GM12878 (cell line): ENCODE results near the gene KRTAP5-3. TPM values are rescaled to one million over a fixed set of nuclear protein-coding genes. Genes with fewer than 3 reads are reported as not detected.

ENCODE experiments used
- ATAC-seq: fragments of 200-7000 bp; cut with Tn5 transposase; 3 replicates; pipeline ENCODE4 v1.9.1; 2020; ENCODE audit warnings: mild to moderate bottlenecking, moderate library complexity
- BruUV-seq: library from RNA; stranded (reverse); fragments of 400-500 nt; replicated peaks from 2 replicates; lab custom pipeline; 2021; lab: Mats Ljungman, UMichigan
- CTCF ChIA-PET: fragments of 300-600 bp; sonication (Branson Sonifier 250); formaldehyde crosslinking; extraction: SDS; loops from one replicate; lab custom pipeline; 2021; ENCODE audit warnings: inconsistent platforms; lab: Yijun Ruan, JAX
- POLR2A ChIA-PET: fragments of 350-600 bp; formaldehyde crosslinking; extraction: SDS; loops from one replicate; lab custom pipeline; 2021; ENCODE audit warnings: inconsistent platforms; lab: Charles Lee
- RAD21 ChIA-PET: fragments of 300-600 bp; sonication (Branson Sonifier 250); formaldehyde crosslinking; loops from one replicate; lab custom pipeline; 2023; ENCODE audit warnings: antibody characterized with exemption; ENCODE audit not compliant: unreplicated experiment; lab: Charles Lee
- SMC1A ChIA-PET: fragments of 300-600 bp; sonication (Branson Sonifier 250); formaldehyde crosslinking; loops from one replicate; lab custom pipeline; 2023; ENCODE audit not compliant: unreplicated experiment, uncharacterized antibody; lab: Charles Lee
- DNase-seq: peaks from one replicate; pipeline ENCODE4 v3.0.0-alpha.2; 2011; ENCODE audit warnings: low read depth, low spot score
- FAIRE-seq: peaks from 3 replicates; lab custom pipeline; 2011; peaks lifted over from hg19 to GRCh38; lab: Jason Lieb, UNC
- H2AFZ ChIP-seq: 2 replicates; pipeline ENCODE4 v1.6.0; 2011; ENCODE audit warnings: low read depth, low read length, control low read depth; ENCODE audit not compliant: control insufficient read depth
- H3K27ac ChIP-seq: 2 replicates; pipeline ENCODE4 v1.5.1; 2011; ENCODE audit warnings: control low read depth; ENCODE audit not compliant: control insufficient read depth, insufficient read depth
- H3K27me3 ChIP-seq, 2 experiments: replicated peaks in 1 of 2; 2 replicates each; pipeline versions ENCODE4 v1.6.0 to v1.6.1; 2011; ENCODE audit warnings: low read length in 1 of 2; ENCODE audit not compliant: control insufficient read depth in 2 of 2, insufficient read depth in 2 of 2
- H3K36me3 ChIP-seq, 2 experiments: 2 replicates each; pipeline ENCODE4 v1.5.1; 2011; ENCODE audit warnings: low read length in 1 of 2; ENCODE audit not compliant: control insufficient read depth in 2 of 2, insufficient read depth in 2 of 2
- H3K4me1 ChIP-seq: 2 replicates; pipeline ENCODE4 v1.6.1; 2011; ENCODE audit warnings: mild to moderate bottlenecking, low read length, moderate library complexity, mixed read lengths; ENCODE audit not compliant: control insufficient read depth, insufficient read depth
- H3K4me2 ChIP-seq: 2 replicates; pipeline ENCODE4 v1.6.0; 2011; ENCODE audit warnings: control low read depth; ENCODE audit not compliant: control insufficient read depth, insufficient read depth
- H3K4me3 ChIP-seq: fragments of 200-600 bp; sonication (generic); 2 replicates; pipeline ENCODE4 v1.5.1; 2016
- H3K79me2 ChIP-seq: 2 replicates; pipeline ENCODE4 v1.6.0; 2011; ENCODE audit warnings: low read length; ENCODE audit not compliant: control insufficient read depth, insufficient read depth
- H3K9ac ChIP-seq: 2 replicates; pipeline ENCODE4 v1.8.0; 2011; ENCODE audit warnings: low read length, control low read depth, mixed read lengths; ENCODE audit not compliant: control insufficient read depth, insufficient read depth
- H3K9me3 ChIP-seq: replicated peaks from 3 replicates; pipeline ENCODE4 v1.5.1; 2011; ENCODE audit warnings: mild to moderate bottlenecking, low read length; ENCODE audit not compliant: control insufficient read depth, insufficient read depth
- H4K20me1 ChIP-seq: 2 replicates; pipeline ENCODE4 v1.6.0; 2011; ENCODE audit not compliant: control insufficient read depth, insufficient read depth
- ATF7 ChIP-seq: fragments of 450-650 bp; IDR thresholded peaks from 2 replicates; pipeline ENCODE4 v1.6.1; 2016; ENCODE audit warnings: low read depth, mild to moderate bottlenecking
- BACH1 ChIP-seq: fragments of 450-650 bp; IDR thresholded peaks from 2 replicates; pipeline ENCODE4 v1.6.1; 2017; ENCODE audit warnings: mild to moderate bottlenecking, borderline replicate concordance
- CHD4 ChIP-seq: fragments of 200-600 bp; sonication (generic); IDR thresholded peaks from 2 replicates; pipeline ENCODE4 v1.6.1; 2016; ENCODE audit warnings: mild to moderate bottlenecking
- EP300 ChIP-seq, 2 experiments: fragments of 150-350 bp in 1 of 2; IDR thresholded peaks; 2 replicates each; pipeline ENCODE4 v1.6.1; 2011 to 2012; ENCODE audit warnings: low read depth in 2 of 2, low read length in 2 of 2, borderline replicate concordance in 1 of 2, improper control_type of control experiment in 1 of 2, inconsistent platforms in 1 of 2; ENCODE audit not compliant: control insufficient read depth in 1 of 2
- FOXK2 ChIP-seq: fragments of 450-650 bp; IDR thresholded peaks from 2 replicates; pipeline ENCODE4 v1.6.1; 2017; ENCODE audit warnings: mild to moderate bottlenecking, moderate library complexity
- HDAC2 ChIP-seq: fragments of 200-600 bp; sonication (generic); IDR thresholded peaks from 2 replicates; pipeline ENCODE4 v1.6.1; 2017
- IKZF1 ChIP-seq: fragments of 450-650 bp; conservative IDR thresholded peaks from 2 replicates; pipeline ENCODE4 v1.6.1; 2017; ENCODE audit warnings: antibody characterized with exemption, mild to moderate bottlenecking
- KAT2A ChIP-seq: conservative IDR thresholded peaks from 2 replicates; pipeline ENCODE4 v1.6.1; 2011; ENCODE audit warnings: low read depth, low read length; ENCODE audit not compliant: control insufficient read depth
- MEF2B ChIP-seq: fragments of 450-650 bp; IDR thresholded peaks from 2 replicates; pipeline ENCODE4 v1.6.1; 2018; ENCODE audit warnings: mild to moderate bottlenecking, moderate library complexity; ENCODE audit not compliant: partially characterized antibody, poor library complexity, severe bottlenecking
- RFX5 ChIP-seq: IDR thresholded peaks from 2 replicates; pipeline ENCODE4 v1.6.1; 2011; ENCODE audit warnings: low read depth, low read length, improper control_type of control experiment
- SPI1 ChIP-seq: IDR thresholded peaks from 2 replicates; pipeline ENCODE4 v1.6.1; 2011; ENCODE audit warnings: low read depth, mild to moderate bottlenecking, low read length, moderate library complexity, borderline replicate concordance; ENCODE audit not compliant: insufficient read depth
- YY1 ChIP-seq: IDR thresholded peaks from 2 replicates; pipeline ENCODE4 v1.6.1; 2011; ENCODE audit warnings: low read depth, mild to moderate bottlenecking, low read length
- WGBS: methylation state at CpG from one replicate; pipeline ENCODE4 v1.1.6; 2016; ENCODE audit warnings: low lambda C conversion rate; ENCODE audit not compliant: insufficient replicate concordance, insufficient coverage; ENCODE audit errors: missing lambda C conversion rate; 5-methylcytosine and 5-hydroxymethylcytosine counted together
- in situ Hi-C: fragments of 300-500 bp; cut with MboI; formaldehyde crosslinking; loops from 9 replicates; pipeline ENCODE4 v1.14.3; 2018; ENCODE audit warnings: mixed read lengths
- intact Hi-C: fragments of 100-400 bp; cut with micrococcal nuclease; formaldehyde crosslinking; loops from one replicate; pipeline ENCODE4 v1.14.2; 2022; ENCODE audit not compliant: unreplicated experiment
- polyA plus RNA-seq, 11 experiments: library from polyadenylated mRNA; depleted of rRNA in 4 of 11; unstranded in 6 of 11; stranded (reverse) in 5 of 11; fragments of >200 nt; fragmentation: Nextera tagmentation in 4 of 11; fragmentation: Illumina TruSeq in 1 of 11; extraction: Ambion mirVana in 4 of 11; extraction: Trizol in 1 of 11; gene quantifications; 1 replicate in 1 of 11; 2 replicates in 10 of 11; pipeline versions ENCODE4 v1.2.1 to v1.2.3, GENCODE V29; 2011 to 2016; ENCODE audit warnings: inconsistent platforms in 2 of 11, missing spikeins in 2 of 11, low read depth in 1 of 11
- total RNA-seq, 4 experiments: library from RNA; depleted of rRNA in 3 of 4; stranded (reverse); fragments of >200 nt in 3 of 4; fragmentation: Illumina TruSeq in 1 of 4; extraction: Trizol in 1 of 4; gene quantifications; 2 replicates each; pipeline versions ENCODE4 v1.2.1 to v1.2.3, GENCODE V29; 2013 to 2021
- TF ChIP-seq, protein P1 (sequence below): IDR thresholded peaks from 2 replicates; pipeline ENCODE4 v1.6.1; 2012; ENCODE audit warnings: improper control_type of control experiment, low read depth, low read length; ENCODE audit not compliant: insufficient replicate concordance
- TF ChIP-seq, protein P2 (sequence below): IDR thresholded peaks from 2 replicates; pipeline ENCODE4 v1.6.1; 2011; ENCODE audit warnings: low read depth, mild to moderate bottlenecking, low read length, moderate library complexity, borderline replicate concordance; ENCODE audit errors: extremely low read depth
- TF ChIP-seq, protein P3 (sequence below): fragments of 450-650 bp; IDR thresholded peaks from 2 replicates; pipeline ENCODE4 v1.6.1; 2016; ENCODE audit warnings: mild to moderate bottlenecking
- TF ChIP-seq, protein P4 (sequence below): fragments of 450-650 bp; IDR thresholded peaks from 2 replicates; pipeline ENCODE4 v1.6.1; 2017; ENCODE audit warnings: borderline replicate concordance

KRTAP5-3 gene
- total and polyA plus RNA-seq, 10 of the 15 experiments (the other 5 are each of a cell fraction or from before 2014, with no cell fraction given), result not detected

DNA sequence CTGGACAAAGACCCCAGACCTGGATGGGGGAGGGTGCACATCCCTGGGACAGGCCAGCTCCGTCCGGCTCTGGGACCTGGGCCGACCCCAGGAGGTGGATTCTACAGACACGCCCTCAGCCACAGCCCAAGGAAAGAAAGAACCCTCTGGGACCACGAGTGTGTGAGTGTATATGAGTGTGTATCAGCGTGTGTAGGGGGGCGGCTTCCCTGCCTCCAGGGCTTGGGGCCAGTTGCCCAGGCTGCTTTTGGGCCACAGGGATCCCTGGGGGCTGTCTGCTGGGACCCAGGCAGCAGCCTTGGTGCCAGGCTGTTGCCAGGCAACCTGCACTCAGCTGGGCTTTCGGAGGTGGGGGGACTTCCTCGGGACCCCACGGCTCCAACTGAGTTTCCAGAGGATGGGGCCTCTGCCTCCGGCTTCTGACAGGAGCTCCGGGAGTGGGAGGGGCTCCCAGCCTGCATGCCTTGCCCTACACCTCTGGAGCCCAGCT lies 45.1 kb downstream of the KRTAP5-3 start:
- 20% methylated on average over 12 of the region's 12 CpGs for WGBS
- Histone ChIP-seq H3K79me2 (no peaks in the 10 kb centered on the region), H3K9ac (no peak overlapping the region), H3K4me2 (no peak overlapping the region), H3K27me3 (peaks cover 0 to 1% of the 10 kb centered on the region in 2 experiments; a peak in 2 of 4 replicates), H4K20me1 (no peaks in the 10 kb centered on the region), H2AFZ (no peak overlapping the region), H3K4me1 (no peaks in the 10 kb centered on the region), H3K27ac (no peak overlapping the region), H3K4me3 (no peak overlapping the region), H3K36me3 (no peaks in the 10 kb centered on the region)
- in situ Hi-C loops (no loop called here), intact Hi-C loops (no loop called here)
- RAD21 ChIA-PET, result no interaction called here
- CTCF ChIA-PET, result no interaction called here
- no peak for DNase-seq
- FAIRE-seq, result no peak
- no TSS peak for BruUV-seq
- no peak for ATAC-seq
- SMC1A ChIA-PET, result no interaction called here
- POLR2A ChIA-PET, result no interaction called here
- no peak for TF ChIP-seq RFX5
- no peak for TF ChIP-seq HDAC2
- TF ChIP-seq MEF2B, result no peak
- no peak for TF ChIP-seq CHD4
- no peak for TF ChIP-seq EP300 (IDR thresholded peaks at IDR 0.05; ENCODE audit: borderline replicate concordance in 1 of 2, control insufficient read depth in 1 of 2, low read depth in 2 of 2, low read length in 2 of 2)
- TF ChIP-seq, protein P1, sequence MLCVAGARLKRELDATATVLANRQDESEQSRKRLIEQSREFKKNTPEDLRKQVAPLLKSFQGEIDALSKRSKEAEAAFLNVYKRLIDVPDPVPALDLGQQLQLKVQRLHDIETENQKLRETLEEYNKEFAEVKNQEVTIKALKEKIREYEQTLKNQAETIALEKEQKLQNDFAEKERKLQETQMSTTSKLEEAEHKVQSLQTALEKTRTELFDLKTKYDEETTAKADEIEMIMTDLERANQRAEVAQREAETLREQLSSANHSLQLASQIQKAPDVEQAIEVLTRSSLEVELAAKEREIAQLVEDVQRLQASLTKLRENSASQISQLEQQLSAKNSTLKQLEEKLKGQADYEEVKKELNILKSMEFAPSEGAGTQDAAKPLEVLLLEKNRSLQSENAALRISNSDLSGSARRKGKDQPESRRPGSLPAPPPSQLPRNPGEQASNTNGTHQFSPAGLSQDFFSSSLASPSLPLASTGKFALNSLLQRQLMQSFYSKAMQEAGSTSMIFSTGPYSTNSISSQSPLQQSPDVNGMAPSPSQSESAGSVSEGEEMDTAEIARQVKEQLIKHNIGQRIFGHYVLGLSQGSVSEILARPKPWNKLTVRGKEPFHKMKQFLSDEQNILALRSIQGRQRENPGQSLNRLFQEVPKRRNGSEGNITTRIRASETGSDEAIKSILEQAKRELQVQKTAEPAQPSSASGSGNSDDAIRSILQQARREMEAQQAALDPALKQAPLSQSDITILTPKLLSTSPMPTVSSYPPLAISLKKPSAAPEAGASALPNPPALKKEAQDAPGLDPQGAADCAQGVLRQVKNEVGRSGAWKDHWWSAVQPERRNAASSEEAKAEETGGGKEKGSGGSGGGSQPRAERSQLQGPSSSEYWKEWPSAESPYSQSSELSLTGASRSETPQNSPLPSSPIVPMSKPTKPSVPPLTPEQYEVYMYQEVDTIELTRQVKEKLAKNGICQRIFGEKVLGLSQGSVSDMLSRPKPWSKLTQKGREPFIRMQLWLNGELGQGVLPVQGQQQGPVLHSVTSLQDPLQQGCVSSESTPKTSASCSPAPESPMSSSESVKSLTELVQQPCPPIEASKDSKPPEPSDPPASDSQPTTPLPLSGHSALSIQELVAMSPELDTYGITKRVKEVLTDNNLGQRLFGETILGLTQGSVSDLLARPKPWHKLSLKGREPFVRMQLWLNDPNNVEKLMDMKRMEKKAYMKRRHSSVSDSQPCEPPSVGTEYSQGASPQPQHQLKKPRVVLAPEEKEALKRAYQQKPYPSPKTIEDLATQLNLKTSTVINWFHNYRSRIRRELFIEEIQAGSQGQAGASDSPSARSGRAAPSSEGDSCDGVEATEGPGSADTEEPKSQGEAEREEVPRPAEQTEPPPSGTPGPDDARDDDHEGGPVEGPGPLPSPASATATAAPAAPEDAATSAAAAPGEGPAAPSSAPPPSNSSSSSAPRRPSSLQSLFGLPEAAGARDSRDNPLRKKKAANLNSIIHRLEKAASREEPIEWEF, result no peak
- TF ChIP-seq BACH1, result no peak
- TF ChIP-seq, protein P2, sequence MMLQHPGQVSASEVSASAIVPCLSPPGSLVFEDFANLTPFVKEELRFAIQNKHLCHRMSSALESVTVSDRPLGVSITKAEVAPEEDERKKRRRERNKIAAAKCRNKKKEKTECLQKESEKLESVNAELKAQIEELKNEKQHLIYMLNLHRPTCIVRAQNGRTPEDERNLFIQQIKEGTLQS, result no peak
- TF ChIP-seq, protein P3, sequence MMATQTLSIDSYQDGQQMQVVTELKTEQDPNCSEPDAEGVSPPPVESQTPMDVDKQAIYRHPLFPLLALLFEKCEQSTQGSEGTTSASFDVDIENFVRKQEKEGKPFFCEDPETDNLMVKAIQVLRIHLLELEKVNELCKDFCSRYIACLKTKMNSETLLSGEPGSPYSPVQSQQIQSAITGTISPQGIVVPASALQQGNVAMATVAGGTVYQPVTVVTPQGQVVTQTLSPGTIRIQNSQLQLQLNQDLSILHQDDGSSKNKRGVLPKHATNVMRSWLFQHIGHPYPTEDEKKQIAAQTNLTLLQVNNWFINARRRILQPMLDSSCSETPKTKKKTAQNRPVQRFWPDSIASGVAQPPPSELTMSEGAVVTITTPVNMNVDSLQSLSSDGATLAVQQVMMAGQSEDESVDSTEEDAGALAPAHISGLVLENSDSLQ, result no peak
- TF ChIP-seq SPI1, result no peak
- TF ChIP-seq, protein P4, sequence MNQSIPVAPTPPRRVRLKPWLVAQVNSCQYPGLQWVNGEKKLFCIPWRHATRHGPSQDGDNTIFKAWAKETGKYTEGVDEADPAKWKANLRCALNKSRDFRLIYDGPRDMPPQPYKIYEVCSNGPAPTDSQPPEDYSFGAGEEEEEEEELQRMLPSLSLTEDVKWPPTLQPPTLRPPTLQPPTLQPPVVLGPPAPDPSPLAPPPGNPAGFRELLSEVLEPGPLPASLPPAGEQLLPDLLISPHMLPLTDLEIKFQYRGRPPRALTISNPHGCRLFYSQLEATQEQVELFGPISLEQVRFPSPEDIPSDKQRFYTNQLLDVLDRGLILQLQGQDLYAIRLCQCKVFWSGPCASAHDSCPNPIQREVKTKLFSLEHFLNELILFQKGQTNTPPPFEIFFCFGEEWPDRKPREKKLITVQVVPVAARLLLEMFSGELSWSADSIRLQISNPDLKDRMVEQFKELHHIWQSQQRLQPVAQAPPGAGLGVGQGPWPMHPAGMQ, result no peak
- no peak for TF ChIP-seq IKZF1
- TF ChIP-seq YY1, result no peak
- no peak for TF ChIP-seq ATF7
- TF ChIP-seq FOXK2, result no peak
- no peak for TF ChIP-seq KAT2A
- TF ChIP-seq, all 136 proteins: peak for 0
- no peaks in the 10 kb centered on the region for H3K9me3 ChIP-seq
